ENCODE results near the gene SLC22A15.

DNA sequence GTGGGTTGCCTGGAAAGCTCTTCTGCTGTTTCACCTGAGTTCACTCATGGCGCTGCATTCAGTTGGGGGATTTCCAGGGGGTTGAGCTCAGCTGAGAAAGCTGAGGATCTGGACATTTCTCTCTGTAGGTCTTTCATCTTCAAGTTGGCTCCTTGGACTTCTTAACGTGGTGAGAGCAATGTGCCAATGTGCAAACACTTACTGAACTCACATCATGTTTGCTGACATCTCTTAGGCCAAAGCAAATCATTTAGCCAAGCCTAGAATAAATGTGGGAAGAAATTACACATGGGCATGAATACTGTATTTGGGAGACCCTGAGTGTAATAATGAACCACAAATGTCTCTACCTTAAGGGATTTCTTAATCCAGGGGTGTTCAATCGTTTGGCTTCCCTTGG is 42.7 kb upstream of the SLC22A15 start:
- TF ChIP-seq POLR2A (IDR thresholded peaks at IDR 0.05) (no peak), CTCF (IDR thresholded peaks at IDR 0.05) (no peak)

All from Peyer's patch (tissue), 4 donors.